Activated CD8-positive, alpha-beta memory T cell treated with anti-CD3 and anti-CD28 coated beads, Interleukin-2, amount 50 U/mL, for 48 hours (primary cell): ENCODE measurements around the gene CORO1C.
A peak's percentile ranks its signal among the peaks of the same experiment; 100 is the strongest.

Source experiments
- DNase-seq: peaks from one replicate; pipeline ENCODE4 v3.0.0-alpha.2; 2020

The CORO1C gene

GRCh38 chr12:108722992-108723766 lies 8.1 kb downstream of the CORO1C start:
- DNase-seq: no peak

GRCh38 chr12:108722463-108722862 lies 8.9 kb downstream of the CORO1C start:
- DNase-seq: no peak

DNA sequence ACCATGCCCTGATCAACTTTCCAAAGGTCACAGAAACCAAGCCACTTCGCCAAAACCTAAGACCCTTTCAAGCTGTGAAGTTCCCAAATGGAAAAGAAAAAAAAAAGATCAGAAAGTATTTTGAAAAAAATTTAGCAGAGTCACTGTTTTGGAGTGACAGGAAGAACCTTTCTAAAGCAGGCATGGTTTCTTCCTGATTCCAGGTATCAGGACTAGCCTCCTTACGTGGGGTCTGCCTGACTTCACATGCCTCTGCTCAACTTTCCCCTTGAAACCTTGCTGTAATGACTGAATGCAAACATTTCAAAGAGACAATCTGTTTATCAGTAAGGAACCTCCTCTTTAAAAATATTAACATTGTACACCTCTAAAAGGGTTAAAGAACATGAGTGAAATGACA lies 9.5 kb downstream of the CORO1C start:
- no peak for DNase-seq

DNA sequence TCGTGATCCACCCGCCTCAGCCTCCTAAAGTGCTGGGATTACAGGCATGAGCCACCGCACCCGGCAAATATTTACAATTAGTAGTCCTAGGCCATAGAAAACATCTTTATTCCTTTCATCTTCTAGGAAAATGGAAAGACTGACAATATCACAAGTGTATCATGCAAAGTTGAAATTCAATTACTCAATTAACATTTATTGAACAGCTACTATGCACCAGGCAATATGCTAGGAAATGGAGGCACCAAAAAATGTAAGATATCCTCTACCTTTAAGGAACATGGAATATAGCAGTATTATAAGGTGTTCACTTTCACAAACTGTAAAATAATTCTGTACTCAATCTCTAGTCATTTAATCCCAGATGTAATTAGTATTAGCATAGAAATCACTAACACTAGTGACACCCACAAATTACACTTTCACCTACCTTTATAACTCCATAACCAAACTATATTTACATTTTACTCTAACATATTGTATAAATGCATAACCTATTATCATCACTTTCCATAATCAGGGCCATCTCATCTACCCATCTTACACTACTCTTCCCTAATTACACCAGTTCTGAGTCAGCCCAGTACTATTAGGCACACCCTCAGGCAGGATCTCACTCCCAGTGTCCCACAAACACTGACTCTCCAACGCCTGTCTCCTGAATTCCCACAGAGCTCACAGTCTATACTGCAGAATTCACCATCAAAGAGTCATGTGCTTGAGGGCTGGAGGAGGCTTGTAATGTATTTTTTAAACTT lies 10.4 kb downstream of the CORO1C start:
- no peak for DNase-seq

DNA sequence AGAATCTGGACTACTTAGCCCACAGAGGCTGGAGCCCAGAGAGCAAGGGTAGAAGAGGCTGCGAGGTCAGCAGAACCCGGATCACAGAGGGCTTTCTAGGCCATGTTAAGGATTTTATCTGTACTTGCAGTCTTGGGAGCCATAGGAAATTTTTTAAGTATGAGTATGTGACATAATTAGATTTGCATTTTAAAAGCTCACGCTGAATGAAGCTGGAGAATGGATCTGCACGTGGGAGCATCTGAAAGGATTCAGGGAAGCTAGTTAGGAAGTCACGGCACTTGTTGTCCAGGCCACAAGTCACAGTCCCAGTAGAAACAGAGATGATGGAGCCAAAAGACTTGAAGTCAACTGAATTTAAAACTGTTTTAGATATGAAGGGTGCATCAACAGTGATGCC lies 14.1 kb downstream of the CORO1C start:
- DNase-seq: no peak

- DNase-seq: no peak
Measured at GRCh38 chr12:108714866-108715265, 16.5 kb downstream of the CORO1C start.

- no peak for DNase-seq
Measured at GRCh38 chr12:108713471-108713870, 17.8 kb downstream of the CORO1C start.

GRCh38 chr12:108712925-108713203 lies 18.5 kb downstream of the CORO1C start:
- no peak for DNase-seq

DNA sequence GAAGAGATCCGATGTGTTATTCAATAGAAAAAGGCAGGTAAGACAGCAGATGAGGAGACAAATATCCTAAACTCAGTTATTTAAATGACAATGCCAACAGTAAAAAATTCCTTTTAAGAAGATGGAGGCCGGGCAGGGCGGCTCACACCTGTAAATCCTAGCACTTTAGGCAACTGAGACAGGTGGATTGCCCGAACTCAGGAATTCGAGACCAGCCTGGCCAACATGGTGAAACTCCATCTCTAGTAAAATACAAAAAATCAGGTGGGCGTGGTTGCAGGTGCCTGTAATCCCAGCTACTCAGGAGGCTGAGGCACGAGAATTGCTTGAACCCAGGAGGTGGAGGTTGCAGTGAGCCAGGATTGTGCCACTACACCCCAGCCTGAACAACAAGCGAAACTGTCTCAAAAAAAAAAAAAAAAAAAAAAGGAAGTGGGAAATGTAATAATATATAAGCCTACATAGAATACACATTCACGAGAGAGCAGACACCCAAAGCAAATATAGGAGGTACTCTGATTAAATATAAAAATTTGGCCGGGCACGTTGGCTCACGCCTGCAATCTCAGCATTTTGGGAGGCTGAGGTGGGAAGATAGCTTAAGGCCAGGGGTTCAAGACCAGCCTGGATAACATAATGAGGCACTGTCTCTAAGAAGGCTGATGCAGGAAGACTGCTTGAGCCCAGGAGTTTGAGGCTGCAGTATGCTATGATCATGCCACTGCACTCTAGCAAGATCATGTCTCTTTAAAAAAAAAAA lies 19.0 kb downstream of the CORO1C start:
- no peak for DNase-seq

DNA sequence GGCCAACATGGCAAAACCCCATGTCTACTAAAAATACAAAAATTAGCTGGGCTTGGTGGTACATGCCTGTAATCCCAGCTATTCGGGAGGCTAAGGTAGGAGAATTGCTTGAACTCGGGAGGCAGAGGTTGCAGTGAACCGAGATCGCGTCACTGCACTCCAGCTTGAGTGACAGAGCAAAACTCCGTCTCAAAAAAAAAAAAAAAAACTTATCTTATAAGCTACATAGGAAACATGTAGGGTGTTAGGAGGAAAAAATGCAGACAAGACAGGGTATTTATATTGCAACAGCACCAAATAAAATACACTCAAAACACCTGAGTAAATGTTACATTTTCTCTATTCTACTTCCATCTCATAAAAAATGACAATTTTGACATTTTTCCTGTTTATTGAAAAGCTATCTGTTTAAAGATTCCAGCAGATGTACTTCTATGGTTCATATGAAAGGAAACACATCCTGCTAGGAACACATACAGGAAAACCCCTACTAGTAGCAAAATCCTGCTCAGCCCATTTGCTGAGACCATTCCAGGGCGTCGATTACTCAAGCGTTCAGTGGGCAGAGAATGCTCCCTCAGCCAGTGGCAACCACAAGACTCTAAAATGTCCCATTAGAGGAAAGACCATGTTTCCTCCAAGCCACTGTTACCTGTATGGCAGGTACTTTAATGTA lies 19.7 kb downstream of the CORO1C start:
- no peak for DNase-seq

DNA sequence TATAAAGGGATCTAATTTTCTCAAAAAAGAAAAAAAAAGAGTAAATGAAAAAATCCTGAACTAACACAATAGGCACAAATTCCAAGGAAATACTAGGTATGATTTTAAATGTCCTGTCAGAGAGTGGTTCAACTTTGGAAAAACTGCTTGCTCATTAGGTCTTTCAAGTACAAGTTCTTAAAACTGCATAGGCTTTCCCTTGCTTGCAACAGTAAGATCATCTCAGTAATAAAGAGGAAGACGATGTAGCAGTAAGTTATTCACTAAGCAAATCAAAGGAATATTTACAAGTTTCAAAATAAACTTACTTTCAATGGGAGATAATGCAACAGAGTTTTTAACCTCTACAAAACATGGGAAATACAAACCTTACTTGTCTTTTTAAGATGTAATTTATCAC lies 21.6 kb downstream of the CORO1C start:
- DNase-seq: no peak

DNA sequence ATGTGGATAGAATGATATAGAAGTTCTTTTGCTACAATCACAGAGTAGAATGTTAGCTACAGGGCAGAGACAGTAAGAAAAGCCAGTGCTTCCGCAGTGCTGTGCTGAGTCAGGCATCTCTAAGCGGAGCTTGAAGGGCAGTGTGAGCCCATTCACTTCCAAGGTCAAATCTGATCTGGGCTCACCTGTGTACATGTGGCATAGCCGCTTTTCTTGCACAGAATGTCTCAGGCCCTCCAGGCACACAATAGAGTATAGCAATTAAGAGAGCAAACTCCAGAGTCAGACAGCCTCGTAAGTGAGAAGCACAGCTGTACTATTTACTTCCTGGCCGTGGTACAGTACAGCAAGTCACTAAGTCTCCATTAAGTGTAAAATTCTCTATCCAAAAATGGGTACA lies 26.8 kb downstream of the CORO1C start:
- no peak for DNase-seq

- no peak for DNase-seq
Measured at GRCh38 chr12:108702595-108703320, 28.6 kb downstream of the CORO1C start.

DNA sequence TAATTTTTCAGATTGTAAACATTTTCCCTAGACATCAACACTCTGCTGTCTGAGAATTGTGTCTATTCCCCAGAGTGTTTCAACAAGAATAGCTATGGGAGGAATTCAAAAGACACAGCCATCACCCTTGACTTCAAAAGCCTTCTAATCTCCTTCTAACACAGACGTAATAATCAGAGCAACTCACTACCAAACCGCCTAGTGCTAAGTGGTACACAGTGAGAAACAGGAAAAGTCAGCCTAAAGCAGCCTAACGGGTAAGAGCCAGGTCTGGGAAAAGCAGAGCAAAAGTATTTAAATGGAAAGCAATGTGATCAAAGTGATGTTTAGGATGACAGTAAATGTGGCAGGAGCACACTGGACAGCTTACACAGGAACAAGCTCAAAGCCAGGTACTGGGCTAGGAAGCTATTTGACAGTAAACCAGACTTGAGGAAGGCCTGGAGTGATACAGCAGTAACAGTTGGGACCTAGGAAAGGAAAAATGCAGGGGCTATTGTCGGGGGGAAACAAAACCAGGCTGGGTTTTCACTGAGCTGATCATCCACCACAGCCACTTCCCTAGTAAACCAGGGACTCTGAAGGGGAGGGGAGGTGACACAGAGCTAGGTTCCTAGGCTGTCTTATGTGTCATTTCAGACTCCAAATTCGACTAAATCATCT lies 29.4 kb downstream of the CORO1C start:
- DNase-seq: no peak

DNA sequence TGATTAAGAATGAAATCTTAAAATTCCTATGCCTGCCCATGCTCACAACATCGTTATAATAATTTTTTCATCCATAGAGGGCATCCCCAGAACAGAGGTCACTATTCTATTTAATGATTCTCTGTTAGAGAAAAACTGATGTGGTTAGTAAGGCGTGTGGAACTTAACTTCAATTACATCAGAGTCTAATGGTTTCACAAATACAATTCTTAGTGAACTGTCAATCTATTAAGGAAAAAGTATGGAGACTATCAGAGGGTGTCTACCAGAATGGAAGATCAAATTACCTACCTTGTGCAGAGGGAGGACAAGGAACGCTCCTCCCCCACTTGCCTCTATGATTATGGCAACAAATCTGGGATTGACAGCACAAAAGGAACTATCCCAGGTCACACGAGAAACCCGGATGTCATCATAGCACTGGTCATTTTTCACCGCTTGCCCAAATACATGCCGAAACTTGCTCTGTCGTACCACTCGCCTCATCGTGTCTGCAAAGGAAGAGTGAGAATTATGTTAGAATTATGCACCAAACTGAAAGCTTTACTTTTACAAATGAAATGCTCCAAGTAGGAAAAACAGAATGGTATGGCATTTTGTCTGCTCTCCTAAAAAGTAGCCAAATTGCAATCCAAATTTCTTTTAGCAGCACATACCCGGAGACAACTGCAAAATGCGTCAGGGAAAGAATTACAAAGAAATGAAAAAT lies 30.3 kb downstream of the CORO1C start:
- no peak for DNase-seq

DNA sequence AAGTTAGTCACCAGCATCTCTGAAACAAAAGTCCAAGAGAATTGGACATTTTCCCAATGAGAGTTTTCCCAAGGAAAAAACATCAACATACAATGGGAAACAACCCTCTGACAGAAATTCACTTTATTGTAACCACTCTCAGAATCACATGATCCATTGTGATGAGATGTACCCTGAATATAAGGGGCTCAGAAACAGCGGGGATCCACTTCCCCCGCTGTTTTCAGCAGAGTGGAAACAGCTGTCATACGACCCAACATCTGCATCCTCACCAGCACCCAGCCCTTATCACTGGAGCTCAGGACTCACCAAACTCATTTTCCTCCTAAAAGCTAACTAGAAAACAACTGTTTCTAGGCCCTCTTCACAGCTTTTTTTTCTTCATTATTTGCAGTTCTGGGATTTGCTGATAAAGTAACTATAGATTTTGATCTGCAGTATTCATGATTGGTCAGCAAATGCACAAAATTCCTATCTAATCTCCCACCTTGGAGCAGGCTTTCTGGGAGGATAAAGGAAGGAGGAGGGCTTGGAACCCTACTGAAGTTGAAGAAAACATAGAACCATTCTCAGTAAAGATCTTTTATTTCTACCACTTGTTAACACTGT lies 31.3 kb downstream of the CORO1C start:
- DNase-seq: no peak

GRCh38 chr12:108697905-108698304 lies 33.4 kb downstream of the CORO1C start:
- no peak for DNase-seq

- no peak for DNase-seq
Measured at GRCh38 chr12:108696996-108697290, 34.4 kb downstream of the CORO1C start.

DNA sequence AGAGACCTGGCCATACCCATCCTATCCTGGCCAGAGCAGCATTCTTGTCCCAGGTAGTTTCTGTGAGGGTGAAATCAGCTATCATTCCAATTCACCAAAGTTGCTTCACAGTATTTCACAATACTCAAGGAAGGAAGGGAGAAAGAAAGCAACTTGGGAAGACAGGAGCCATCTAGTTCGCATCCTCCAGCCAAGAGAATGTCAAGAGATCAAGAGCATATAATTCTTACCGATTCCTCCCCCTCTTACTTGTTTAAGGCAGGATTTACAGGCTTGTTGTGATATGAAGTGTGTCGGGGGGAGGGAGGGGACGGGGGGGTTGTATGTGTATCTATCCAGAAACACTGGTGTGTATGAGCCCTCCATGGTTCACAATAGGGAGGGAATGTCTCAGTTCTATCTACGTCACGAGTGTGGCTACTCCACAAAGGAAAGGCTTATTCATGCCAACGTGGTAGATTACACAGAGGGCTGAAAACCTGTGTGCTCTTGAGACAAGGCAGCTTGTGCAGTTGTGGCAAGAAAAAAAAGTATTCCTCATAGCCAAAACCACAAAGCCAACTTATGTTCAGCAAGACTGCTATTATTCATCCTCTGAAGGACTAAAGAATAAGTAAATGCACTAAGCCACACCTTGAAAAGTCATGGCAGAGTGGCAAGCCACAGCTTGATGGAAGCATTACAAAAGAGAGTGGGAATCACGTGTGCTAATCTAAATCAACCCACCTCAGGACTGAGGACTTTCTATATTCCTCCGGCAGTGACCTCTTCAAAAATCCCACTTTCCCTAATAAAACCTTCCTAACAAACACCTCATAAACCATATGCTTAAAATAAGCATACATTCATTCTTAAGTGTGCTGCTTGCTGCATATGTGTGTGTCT lies 35.0 kb downstream of the CORO1C start:
- peak; percentile 62 for DNase-seq

DNA sequence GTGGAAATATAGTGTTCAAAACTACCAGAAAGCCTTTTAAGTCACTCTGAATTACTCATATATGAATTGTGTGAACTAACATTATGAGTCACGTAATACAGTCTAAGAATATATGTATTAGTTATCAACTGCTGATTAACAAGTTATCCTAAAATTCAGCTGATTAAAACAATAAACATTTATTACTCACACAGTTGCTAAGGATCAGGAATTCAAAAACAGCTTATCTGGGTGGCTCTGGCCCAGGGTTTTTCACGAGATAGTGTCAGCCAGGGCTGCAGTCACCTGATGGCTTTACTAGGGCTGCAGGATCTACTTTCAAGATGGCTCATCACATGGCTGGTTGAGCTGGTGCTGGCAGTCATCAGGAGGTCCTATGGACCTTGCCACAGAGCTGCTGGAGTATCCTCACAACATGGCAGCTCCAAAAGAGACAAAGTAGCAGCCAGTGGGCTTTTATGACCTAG lies 36.5 kb downstream of the CORO1C start:
- DNase-seq: peak; percentile 64
